Mesothelial cell of epicardium (in vitro differentiated cells): ENCODE data around the gene RAB33A. TPM values are rescaled to one million over a fixed set of nuclear protein-coding genes. Genes with fewer than 3 reads are reported as not detected.

Source experiments
- DNase-seq, 2 experiments: peaks; one replicate each; pipeline ENCODE4 v3.0.0; 2021; ENCODE audit warnings: low spot score in 2 of 2; ENCODE audit not compliant: unreplicated experiment in 2 of 2
- H3K27ac Mint-ChIP-seq: 2 replicates; pipeline ENCODE4 v1.8.0; 2021; ENCODE audit warnings: mixed read lengths
- H3K27me3 Mint-ChIP-seq: 2 replicates; pipeline ENCODE4 v1.8.0; 2021; ENCODE audit warnings: low read depth, mixed read lengths
- H3K36me3 Mint-ChIP-seq: 2 replicates; pipeline ENCODE4 v1.8.0; 2021; ENCODE audit warnings: mixed read lengths
- H3K4me1 Mint-ChIP-seq: 2 replicates; pipeline ENCODE4 v1.8.0; 2021; ENCODE audit warnings: mixed read lengths
- H3K4me3 Mint-ChIP-seq: 2 replicates; pipeline ENCODE4 v1.8.0; 2021; ENCODE audit warnings: mild to moderate bottlenecking, moderate library complexity, mixed read lengths
- H3K9me3 Mint-ChIP-seq: 2 replicates; pipeline ENCODE4 v1.8.0; 2021; ENCODE audit warnings: mixed read lengths
- CTCF ChIP-seq: fragments of 200-600 bp; sonication (generic); IDR thresholded peaks from one replicate; pipeline ENCODE4 v1.5.0; 2021; ENCODE audit warnings: antibody characterized with exemption; ENCODE audit not compliant: unreplicated experiment
- total RNA-seq: library from RNA; stranded (reverse); gene quantifications from 3 replicates; pipeline ENCODE4 v1.2.1, GENCODE V29; 2021

RAB33A gene
- total RNA-seq, 1 donor from 2014 or later: 4.2 TPM

DNA sequence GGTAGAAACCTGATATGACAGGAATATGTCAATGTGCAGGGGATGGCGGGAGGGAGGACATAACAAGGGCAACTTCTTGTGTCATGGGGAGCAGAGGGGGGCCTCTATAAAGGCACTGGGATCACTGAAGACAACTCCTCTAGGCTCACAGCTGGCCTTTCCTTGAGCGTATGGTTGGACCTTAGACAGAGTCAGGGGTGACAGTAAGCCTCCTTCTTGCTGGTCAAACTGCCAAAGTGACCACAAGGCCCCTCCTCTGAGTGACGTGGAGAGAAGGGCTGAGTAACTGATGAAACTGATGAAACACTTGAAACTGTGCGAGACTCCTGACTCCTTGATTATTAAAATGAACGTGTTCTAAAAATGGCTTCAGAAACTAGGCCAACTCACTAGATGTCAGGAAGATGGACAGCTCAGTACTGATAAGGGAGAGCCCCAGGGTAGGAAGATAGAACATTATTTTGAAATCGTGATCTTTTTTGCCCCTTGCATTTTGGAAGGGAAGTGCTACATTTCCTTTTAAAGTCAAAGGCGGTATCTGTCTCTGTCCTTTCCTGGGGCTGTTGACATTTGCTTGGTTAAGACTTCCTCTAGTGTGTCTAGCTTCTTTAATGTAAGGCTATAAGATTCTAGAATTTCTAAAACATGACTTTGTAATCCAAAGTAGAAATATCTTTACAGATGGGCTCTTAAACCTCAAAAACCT lies 1.6 kb downstream of the RAB33A start:
- peaks cover 34% of the 10 kb centered on the region for H3K4me1 Mint-ChIP-seq
- H3K9me3 Mint-ChIP-seq: peaks cover 11% of the 10 kb centered on the region
- no peak for DNase-seq
- TF ChIP-seq CTCF: no peak
- H3K27ac Mint-ChIP-seq: peak overlapping the region; percentile 76
- H3K36me3 Mint-ChIP-seq: peaks cover 2% of the 10 kb centered on the region
- peaks cover 2% of the 10 kb centered on the region for H3K27me3 Mint-ChIP-seq
- peak overlapping the region; percentile 70 for H3K4me3 Mint-ChIP-seq

DNA sequence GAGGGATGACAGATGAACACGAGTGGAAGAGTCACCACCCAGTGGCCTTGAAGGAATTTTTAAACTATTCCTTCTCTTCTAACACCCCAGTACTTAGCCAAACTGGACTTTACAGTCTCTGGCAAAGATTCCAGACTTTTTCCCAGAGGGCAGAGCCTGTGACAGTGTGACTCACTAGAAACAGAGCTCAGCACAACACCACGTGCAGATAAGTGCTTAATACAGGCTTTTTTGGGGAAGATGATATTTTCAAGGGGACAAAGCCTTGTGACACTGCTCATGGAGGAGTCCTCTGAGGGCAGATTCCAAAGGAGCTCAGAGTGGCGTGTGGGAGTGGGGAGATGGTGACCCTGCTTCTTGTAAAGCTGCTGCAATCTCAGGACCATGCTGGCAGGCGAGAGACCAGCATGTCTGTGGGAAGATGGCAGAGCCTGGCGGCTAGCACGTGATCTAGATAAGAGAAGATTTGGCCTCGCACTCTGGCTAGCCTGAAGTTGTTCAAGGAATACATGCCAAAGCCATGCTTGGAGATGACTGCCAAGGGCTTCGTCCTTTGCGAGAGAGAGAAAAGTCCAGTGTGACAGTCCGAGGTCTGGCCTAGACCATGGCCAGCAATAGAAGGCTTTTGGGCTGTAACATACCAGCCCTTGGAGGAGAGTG lies 2.4 kb downstream of the RAB33A start:
- TF ChIP-seq CTCF: no peak
- DNase-seq: no peak
- H3K9me3 Mint-ChIP-seq: peaks cover 8% of the 10 kb centered on the region
- H3K27ac Mint-ChIP-seq: peak overlapping the region; percentile 13
- H3K27me3 Mint-ChIP-seq: peaks cover 2% of the 10 kb centered on the region
- peaks cover 2% of the 10 kb centered on the region for H3K36me3 Mint-ChIP-seq
- H3K4me3 Mint-ChIP-seq: no peak overlapping the region
- peaks cover 35% of the 10 kb centered on the region for H3K4me1 Mint-ChIP-seq

DNA sequence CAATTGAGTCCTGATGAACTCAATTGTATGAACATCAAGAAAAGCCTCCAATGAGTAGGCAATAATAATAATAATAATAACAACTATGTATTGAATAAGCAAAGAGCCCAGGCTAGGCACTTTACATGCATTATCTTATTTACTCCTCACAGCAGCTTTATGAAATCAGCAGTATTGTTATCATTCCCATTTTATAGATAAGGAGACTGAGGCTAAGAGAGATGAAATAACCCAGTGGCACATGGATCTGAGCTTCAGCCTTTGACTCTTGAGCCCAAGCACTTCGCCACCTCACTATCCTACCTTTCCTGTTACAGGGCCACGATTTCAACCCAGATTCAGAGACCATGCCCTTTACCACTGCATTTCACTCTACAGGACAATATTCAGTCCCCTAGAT lies 3.2 kb downstream of the RAB33A start:
- TF ChIP-seq CTCF: no peak
- Mint-ChIP-seq H3K4me3 (no peak overlapping the region), H3K4me1 (peaks cover 42% of the 10 kb centered on the region), H3K27me3 (peaks cover 2% of the 10 kb centered on the region), H3K36me3 (peaks cover 2% of the 10 kb centered on the region), H3K27ac (no peak overlapping the region), H3K9me3 (peaks cover 14% of the 10 kb centered on the region)
- DNase-seq: no peak

DNA sequence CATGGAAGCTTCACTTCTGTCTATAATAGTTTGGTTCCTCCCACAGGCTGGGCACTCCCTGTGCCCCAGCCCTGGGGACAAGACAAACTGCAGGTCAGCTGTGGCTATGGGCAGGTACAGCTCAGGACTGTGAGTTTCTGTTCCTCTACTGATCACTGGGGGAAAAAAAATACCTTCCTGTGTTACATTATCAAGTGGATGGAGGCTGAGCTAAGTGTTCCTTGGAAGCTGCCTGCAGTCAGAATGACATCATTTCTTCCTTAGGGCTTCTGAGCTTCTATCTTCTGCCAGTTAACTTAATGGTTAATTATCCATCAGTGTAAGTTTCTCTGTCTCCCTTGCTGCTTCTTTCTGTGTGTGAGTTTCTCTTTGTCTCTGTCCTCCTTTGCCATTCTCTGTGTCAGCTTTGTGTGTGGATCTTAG lies 4.6 kb downstream of the RAB33A start:
- no peak for DNase-seq
- Mint-ChIP-seq H3K4me1 (peaks cover 35% of the 10 kb centered on the region), H3K36me3 (peaks cover 2% of the 10 kb centered on the region), H3K27me3 (no peaks in the 10 kb centered on the region), H3K4me3 (no peak overlapping the region), H3K9me3 (peaks cover 14% of the 10 kb centered on the region), H3K27ac (no peak overlapping the region)
- no peak for TF ChIP-seq CTCF

- Mint-ChIP-seq H3K4me3 (no peak overlapping the region), H3K36me3 (peaks cover 2% of the 10 kb centered on the region), H3K27me3 (no peaks in the 10 kb centered on the region), H3K9me3 (peaks cover 14% of the 10 kb centered on the region), H3K4me1 (peaks cover 35% of the 10 kb centered on the region), H3K27ac (no peak overlapping the region)
- no peak for DNase-seq
- TF ChIP-seq CTCF: no peak
Measured at GRCh38 chrX:130176942-130177341, 5.2 kb downstream of the RAB33A start.
